GM10266 (cell line): ENCODE measurements around the gene SORCS2.

Experiments
- DNase-seq: peaks from one replicate; pipeline ENCODE4 v3.0.0; 2012; ENCODE audit errors: extremely low spot score
- TF ChIP-seq, protein P1 (sequence below): IDR thresholded peaks from 2 replicates; pipeline ENCODE4 v1.5.1; 2012; ENCODE audit warnings: mild to moderate bottlenecking, low read depth; ENCODE audit not compliant: control insufficient read depth, insufficient read depth; ENCODE audit errors: missing control alignments

The SORCS2 gene

DNA sequence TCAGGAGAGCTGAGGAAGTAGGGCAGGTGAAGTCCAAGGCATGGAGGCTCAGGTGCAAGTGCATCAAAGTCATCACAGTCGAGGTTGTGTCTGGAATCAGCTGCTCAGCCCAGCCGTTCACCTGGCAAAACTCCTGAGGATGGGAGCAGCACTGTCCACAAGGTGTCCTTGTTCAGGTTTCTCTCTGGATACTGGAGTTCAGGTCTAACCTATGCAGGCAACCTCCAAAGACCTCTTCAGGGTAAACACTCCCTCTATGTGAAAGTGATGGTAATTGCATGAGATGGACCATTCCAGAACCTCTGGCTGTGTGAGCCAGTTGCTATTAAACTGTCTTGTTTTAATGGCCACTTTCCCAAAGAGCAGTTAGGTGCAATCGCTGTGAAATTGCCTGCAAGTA, 362.6 kb downstream of the SORCS2 start:
- DNase-seq = no peak
- TF ChIP-seq, protein P1, sequence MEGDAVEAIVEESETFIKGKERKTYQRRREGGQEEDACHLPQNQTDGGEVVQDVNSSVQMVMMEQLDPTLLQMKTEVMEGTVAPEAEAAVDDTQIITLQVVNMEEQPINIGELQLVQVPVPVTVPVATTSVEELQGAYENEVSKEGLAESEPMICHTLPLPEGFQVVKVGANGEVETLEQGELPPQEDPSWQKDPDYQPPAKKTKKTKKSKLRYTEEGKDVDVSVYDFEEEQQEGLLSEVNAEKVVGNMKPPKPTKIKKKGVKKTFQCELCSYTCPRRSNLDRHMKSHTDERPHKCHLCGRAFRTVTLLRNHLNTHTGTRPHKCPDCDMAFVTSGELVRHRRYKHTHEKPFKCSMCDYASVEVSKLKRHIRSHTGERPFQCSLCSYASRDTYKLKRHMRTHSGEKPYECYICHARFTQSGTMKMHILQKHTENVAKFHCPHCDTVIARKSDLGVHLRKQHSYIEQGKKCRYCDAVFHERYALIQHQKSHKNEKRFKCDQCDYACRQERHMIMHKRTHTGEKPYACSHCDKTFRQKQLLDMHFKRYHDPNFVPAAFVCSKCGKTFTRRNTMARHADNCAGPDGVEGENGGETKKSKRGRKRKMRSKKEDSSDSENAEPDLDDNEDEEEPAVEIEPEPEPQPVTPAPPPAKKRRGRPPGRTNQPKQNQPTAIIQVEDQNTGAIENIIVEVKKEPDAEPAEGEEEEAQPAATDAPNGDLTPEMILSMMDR = no peak

DNA sequence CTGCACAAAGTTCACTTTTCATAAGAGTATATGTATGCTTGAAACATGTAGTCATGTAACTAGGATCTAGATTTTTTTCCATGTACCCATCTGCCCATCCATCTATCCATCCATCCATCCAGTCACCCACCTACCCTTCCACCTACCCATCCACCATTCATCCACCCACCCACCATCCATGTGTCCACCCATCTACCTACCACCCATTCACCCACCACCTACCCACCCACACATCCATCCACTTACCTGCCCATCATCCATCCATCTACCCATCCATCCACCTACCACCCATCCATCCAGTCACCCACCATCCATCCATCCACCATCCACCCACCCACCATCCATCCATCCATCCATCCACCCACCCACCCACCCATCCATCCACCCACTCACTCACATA, 364.2 kb downstream of the SORCS2 start:
- TF ChIP-seq, protein P1 = no peak
- DNase-seq = no peak

DNA sequence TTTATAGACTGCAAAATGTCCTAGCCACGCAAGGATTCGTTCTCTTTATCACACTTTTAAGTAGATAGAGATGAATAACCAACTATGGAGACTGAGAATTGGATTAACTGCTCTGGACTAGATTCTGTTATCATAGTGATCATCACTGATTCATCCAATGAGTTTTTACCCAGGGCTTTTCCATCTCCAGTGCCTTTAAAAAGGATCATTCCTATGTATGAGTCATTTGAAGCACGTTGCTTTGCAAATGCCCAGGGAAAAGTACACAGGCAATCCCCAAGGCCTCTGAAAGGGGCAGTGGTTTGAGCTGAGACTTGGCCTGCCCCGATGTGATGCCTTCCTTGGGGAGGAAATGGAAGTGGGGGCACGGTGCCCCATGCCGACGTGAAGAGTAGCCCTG, 365.1 kb downstream of the SORCS2 start:
- TF ChIP-seq, protein P1 = no peak
- DNase-seq = no peak

DNA sequence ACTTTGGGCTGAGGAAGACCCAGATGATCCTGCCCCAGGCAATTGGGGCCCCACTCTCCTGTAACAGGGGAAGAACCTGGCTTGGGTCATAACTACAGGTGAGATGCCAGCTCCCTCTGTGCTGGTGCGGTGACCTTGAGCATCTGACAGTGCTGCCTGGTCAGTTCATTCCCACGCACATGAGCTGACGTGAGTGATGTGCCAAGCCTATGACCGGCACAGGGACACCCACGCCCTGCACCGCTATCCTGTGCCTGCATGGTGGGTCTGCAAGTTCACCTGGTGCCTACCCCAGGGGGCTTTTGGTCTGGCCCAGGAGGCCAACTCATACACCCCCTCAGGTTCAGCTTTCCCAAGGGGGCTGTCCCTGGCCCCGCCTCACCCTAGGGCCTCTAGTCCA, 366.1 kb downstream of the SORCS2 start:
- DNase-seq = no peak
- TF ChIP-seq, protein P1 = no peak

DNA sequence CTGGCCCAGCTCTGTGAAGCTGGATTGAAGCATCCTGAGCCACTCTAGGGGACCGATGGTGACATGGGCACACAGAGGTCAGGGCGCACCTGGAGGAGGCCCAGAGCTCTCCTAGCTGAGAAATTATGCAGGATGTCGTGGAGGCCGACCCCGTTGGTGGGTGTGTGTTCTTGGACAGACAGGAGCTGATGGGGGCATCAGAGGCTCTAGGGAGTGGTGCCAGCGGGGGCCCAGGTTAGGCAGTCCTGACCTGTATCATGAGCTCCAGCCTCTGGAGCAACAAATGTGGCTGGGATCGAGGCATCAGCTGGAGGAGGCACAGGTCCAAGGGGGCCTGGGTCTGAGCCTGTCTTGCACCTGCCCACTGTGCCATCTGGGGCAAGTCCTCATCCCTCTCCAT, 367.0 kb downstream of the SORCS2 start:
- TF ChIP-seq, protein P1 = no peak
- DNase-seq = no peak

DNA sequence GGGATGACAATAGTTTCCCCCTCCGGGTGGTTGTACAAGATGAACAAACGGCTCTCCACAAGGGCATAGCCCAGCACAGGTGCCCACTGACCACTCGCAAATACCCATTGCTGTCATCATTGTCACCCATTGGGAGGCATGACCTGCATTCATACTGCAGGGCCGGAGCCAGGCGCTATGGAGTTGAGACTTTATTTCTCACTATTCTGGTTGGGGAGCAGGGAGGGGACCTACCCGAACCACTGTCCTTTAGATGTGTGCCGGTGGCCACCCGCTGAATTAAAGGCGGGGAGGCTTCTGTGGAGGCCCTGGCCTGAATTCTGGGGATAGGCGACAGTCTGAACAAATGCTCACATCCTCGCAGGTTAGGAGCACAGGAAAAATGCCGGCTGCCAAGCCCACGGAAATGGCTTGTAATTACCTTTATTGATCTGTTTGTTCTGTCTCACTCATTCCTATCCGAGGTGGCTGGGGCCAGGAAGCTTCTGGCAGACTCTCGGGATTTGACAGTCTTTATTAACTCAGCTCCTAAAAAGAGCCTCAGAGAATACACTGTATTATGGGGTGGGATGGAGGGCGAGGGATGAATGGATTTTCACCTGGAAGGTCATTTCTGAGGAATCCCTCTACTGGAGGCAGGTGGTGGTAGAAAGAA, 367.5 kb downstream of the SORCS2 start:
- TF ChIP-seq, protein P1 = no peak
- DNase-seq = no peak

DNA sequence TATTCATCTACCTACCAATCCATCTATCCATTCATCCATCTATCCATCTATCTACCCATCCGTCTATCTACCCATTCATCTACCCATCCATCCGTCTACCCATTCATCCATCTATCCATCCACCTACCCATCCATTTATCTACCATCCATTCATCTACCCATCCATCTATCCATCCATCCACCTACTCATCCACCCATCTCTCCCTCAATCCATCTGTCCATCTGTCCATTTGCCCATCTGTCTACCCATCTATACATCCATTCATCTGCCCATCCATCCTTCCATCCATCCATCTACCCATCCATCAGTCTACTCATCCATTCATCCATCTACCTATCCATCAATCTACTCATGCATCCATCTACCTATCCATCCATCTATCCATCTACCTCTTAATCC, 369.2 kb downstream of the SORCS2 start:
- TF ChIP-seq, protein P1 = no peak
- DNase-seq = no peak
